ENCODE results near the gene PITPNM2.

The PITPNM2 gene

GRCh38 chr12:123143736-123144461, 7.0 kb downstream of the PITPNM2 start:
- no peak for DNase-seq (ENCODE audit: low read depth, low spot score)

GRCh38 chr12:123142921-123143735, 7.8 kb downstream of the PITPNM2 start:
- DNase-seq (ENCODE audit: low read depth, low spot score), result no peak

- no peak for DNase-seq (ENCODE audit: low read depth, low spot score)
These were observed 8.4 kb downstream of the PITPNM2 start for GRCh38 chr12:123142518-123142840.

GRCh38 chr12:123141615-123142517, 9.0 kb downstream of the PITPNM2 start:
- DNase-seq (ENCODE audit: low read depth, low spot score), result no peak

GRCh38 chr12:123140676-123141614, 9.9 kb downstream of the PITPNM2 start:
- DNase-seq (ENCODE audit: low read depth, low spot score), result no peak

GRCh38 chr12:123139926-123140675, 10.8 kb downstream of the PITPNM2 start:
- DNase-seq (ENCODE audit: low read depth, low spot score), result no peak

- no peak for DNase-seq (ENCODE audit: low read depth, low spot score)
These were observed 15.2 kb downstream of the PITPNM2 start for GRCh38 chr12:123135688-123136087.

GRCh38 chr12:123134826-123135225, 16.1 kb downstream of the PITPNM2 start:
- no peak for DNase-seq (ENCODE audit: low read depth, low spot score)

GRCh38 chr12:123134271-123134671, 16.6 kb downstream of the PITPNM2 start:
- no peak for DNase-seq (ENCODE audit: low read depth, low spot score)

GRCh38 chr12:123133701-123134100, 17.2 kb downstream of the PITPNM2 start:
- no peak for DNase-seq (ENCODE audit: low read depth, low spot score)

- no peak for DNase-seq (ENCODE audit: low read depth, low spot score)
These were observed 17.8 kb downstream of the PITPNM2 start for GRCh38 chr12:123132951-123133619.

- no peak for DNase-seq (ENCODE audit: low read depth, low spot score)
These were observed 18.9 kb downstream of the PITPNM2 start for GRCh38 chr12:123131879-123132402.

- no peak for DNase-seq (ENCODE audit: low read depth, low spot score)
These were observed 19.5 kb downstream of the PITPNM2 start for GRCh38 chr12:123131291-123131832.

GRCh38 chr12:123129621-123130020, 21.3 kb downstream of the PITPNM2 start:
- no peak for DNase-seq (ENCODE audit: low read depth, low spot score)

GRCh38 chr12:123127182-123127495, 23.8 kb downstream of the PITPNM2 start:
- no peak for DNase-seq (ENCODE audit: low read depth, low spot score)

- peak; percentile 85 for DNase-seq (ENCODE audit: low read depth, low spot score)
These were observed 24.4 kb downstream of the PITPNM2 start for GRCh38 chr12:123126294-123127181.

- no peak for DNase-seq (ENCODE audit: low read depth, low spot score)
These were observed 28.3 kb downstream of the PITPNM2 start for GRCh38 chr12:123122626-123123025.

GRCh38 chr12:123121670-123122069, 29.2 kb downstream of the PITPNM2 start:
- DNase-seq (ENCODE audit: low read depth, low spot score), result no peak
